IPS DF 4.7 (cell line): ENCODE data around the gene BBOF1.
A peak's percentile ranks its signal among the peaks of the same experiment; 100 is the strongest.

ENCODE experiments used
- DNase-seq: peaks from one replicate; pipeline ENCODE4 v3.0.0-alpha.2; 2013; ENCODE audit warnings: low spot score; ENCODE audit errors: extremely low read depth

Gene BBOF1

DNA sequence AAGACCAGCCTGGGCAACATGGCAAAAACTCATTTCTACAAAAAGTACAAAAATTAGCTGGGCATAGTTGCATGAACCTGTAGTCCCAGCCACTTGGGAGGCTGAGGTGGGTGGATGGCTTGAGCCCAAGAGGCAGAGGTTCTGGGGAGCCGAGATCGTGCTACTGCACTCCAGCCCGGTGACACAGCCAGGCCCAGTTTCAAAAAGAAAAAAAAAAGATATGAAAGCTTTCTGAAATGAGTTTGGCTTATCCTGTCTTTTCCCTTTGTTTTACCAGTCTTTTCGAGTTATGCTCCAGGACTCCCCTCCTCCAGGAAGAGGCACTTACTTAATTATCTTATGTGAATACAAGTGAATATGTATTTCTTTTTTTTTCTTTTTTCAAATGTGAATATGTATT, 3.2 kb downstream of the BBOF1 start:
- DNase-seq: no peak

DNA sequence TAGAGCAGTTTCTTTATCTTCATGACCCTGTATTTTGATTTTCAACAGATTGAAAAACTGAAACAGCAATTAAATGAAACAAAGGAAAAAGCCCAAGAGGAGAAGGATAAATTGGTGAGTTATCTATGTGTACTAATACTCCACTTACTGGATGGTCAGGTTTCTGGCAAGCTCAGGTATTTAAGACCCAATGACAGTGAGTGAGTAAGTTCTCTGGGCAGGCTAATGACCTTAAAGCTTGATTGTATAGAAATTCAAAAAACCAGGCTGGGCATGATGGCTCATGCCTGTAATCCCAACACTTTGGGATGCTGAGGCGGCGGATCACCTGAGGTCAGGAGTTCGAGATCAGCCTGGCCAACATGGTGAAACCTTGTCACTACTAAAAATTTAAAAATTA, 10.0 kb downstream of the BBOF1 start:
- DNase-seq: no peak

DNA sequence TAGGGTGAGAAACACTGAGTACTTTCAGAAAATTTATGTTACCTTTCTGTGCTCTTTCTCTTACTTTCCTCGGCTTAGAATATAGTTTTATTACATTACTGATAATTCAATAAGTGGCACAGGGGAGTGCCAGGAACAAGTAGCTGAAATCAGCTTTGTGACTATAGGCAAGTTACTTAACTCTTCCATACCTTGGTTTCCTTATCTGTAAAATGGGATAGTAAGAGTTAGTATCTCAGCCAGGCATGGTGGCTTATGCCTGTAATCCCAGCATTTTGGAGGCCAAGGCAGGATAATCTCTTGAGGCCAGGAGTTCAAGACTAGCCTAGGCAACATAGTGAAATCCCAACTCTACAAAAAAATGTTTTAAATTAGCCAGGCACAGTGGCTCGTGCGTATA, 15.4 kb downstream of the BBOF1 start:
- DNase-seq: no peak

DNA sequence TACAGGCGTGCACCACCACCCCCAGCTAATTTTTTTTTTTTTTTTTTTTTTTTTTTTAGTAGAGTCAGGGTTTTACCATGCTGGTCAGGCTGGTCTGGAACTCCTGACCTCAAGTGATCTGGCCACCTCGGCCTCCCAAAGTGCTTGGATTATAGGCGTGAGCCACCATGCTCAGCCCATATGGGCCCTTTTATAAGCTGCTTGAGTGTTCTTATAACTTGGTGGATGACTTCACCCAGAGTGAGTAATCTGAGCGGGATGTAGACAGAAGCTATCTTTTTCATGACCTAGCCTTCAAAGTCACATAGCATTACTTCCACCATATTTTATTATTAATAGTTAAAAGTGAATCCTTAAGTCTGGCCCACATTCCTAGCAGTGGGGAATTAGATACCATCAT, 16.4 kb downstream of the BBOF1 start:
- no peak for DNase-seq

DNA sequence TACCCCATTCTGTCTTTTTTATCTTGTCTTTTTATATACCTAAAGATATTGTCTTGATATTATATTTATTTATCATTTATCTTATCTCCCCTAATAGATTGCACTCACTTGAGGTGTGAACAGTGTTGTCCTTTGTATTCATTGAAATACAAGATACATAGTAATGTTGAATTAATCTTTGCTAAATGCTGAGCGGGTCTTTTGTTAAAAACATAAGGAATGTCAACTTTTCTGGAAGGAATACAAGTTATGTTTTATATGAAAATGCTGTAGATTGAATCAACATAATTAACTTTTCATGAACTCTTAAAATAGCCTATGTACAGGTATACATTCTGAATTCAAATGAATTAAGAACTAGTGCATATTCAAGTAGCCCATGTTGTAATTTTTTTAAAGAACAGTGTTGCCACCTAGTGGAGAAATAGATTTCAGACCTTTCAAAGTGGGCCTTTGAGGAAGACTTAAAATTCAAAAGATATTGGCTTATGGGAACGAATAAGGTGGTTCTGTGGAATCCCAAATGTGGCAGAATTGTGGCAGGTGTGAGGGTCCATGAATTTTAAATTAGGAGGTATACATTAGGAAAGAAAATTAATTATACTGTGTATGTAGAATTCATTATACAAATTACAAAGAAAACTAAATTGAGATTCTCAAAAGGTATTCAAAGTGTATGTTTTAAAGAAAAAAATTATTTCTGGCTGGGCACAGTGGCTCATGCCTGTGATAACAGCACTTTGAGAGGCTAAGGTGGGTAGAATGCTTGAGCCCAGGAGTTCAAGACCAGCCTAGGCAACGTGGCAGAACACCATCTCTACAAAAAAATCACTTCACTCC, 19.1 kb downstream of the BBOF1 start:
- DNase-seq: no peak

DNA sequence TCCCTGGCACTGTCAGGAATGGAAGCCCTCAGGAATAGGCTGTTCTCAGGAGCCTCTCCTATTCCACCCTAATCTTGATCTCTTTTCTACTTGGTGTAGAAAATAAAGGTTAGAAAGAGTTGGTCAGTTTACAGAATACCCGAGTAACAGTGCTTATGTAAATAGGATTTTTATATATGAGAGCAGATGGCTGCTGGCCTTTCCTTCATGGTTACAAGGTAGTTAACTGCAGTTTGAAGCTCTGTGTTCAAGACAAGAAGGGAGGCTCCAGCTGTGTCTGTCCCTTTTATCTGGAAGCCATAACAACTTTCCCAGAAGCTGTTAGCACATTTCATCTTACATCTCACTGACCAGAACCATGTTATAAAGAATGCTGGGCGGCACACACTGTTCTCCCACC, 23.1 kb downstream of the BBOF1 start:
- DNase-seq: no peak

DNA sequence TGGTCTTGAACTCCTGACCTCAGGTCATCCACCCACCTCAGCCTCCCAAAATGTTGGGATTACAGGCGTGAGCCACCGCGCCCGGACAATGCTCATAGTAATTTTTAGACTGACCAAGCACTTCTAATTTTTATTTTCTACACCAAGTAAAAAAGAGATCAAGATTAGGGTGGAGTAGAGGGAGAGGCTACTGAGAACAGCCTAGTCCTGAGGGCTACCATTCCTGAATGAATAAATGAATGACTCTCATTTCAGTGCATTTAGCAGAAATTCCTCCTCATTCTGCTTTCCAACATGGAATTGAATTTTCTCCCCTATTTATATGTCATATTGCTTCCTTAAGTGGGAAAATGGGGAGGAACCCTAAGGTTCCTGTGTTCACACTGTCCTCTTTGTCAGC, 26.4 kb downstream of the BBOF1 start:
- DNase-seq: no peak

DNA sequence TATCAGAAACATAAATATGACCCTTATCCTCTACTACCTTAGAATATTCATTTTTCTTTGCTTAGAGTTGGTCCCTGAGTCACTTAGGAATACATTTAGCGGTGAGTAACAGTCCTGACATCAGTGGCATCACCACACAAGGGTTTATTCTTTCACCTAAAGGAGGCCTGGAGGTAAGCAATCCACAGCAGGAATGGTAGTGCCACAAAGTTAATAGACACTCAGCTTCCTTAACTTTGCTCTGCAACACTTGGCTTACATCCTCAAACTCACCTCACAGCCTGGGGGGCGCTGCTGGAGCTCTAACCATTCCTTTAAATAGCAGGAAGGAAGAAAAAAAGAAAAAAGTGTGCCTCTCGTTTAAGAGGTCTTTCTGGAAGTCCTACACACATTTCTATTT, 29.1 kb downstream of the BBOF1 start:
- no peak for DNase-seq

DNA sequence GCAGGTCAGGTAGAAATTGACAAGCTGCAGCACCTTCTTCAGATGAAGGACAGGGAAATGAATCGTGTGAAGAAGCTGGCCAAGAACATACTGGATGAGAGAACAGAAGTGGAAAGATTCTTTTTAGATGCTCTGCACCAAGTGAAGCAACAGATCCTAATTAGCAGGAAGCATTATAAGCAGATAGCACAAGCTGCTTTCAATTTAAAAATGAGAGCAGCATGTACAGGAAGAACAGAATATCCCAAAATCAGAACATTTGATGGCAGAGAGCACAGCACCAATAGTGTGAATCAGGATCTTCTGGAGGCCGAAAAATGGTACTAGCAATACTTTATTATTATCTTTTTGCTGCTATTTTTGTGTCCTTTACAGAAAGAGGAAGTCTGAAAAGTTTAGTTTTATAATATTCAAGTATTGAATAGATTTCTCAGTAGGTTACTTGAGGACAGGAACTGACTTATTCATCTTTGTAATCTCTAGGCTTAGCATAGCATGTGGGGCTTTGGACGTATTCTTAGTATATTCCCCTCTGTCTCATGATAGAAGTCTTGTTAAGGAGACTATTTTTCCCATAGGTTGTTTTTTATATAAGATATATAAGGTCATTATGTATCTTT, 30.8 kb downstream of the BBOF1 start:
- DNase-seq: no peak

DNA sequence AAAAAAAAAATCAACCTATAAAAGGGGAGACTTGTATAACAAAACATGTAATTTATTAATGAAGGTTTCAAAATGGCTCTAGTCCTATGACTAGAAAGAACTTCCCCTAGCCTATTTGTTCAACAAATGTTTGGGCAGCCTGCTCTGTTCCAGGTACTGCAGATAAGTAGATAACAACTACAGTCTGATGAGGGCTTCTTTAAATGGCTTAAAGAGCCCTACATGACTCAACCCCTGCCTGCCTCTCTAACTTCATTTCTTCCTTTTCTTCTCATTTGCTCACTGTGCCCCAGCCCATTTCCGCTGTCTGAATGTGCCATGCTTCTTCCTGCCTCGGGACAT, 43.6 kb downstream of the BBOF1 start:
- DNase-seq: no peak

DNA sequence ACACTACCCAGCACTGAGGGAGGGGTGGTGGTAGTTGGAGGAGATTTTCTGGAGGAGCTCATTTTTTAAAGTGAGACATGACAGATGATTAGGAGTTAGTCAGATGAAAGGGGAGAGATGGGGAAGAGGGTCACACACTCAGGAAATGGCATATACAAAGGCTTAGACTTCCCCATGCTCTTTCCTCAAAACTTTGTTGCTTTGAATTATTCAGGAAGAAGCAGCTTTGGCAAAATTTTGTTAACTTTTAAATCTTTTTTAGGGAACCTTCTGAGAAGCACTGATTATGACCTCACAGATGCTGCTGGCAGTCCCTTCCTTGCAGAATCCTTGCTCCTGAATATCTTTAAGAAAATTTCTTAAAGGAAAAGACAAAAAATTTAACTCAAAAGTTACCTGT, 45.3 kb downstream of the BBOF1 start:
- DNase-seq: no peak

DNA sequence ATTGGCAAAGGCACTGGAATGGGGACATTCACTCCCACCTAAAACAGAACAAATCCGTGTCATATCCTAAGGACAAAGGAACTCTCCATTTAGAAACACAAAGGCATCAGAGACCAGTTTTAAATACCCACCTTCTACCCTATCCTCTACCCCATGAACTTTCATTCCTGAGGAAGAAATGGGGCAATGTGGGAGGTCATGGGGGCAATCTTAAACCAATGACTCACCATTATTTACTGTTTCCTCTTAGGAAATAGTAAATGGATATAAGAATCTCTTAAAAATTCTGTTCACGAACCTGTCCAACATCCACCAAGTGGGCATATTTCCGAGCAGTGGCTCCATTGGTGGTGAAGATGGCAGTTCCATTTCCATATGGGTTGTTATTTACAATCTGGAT, 45.7 kb downstream of the BBOF1 start:
- no peak for DNase-seq

DNA sequence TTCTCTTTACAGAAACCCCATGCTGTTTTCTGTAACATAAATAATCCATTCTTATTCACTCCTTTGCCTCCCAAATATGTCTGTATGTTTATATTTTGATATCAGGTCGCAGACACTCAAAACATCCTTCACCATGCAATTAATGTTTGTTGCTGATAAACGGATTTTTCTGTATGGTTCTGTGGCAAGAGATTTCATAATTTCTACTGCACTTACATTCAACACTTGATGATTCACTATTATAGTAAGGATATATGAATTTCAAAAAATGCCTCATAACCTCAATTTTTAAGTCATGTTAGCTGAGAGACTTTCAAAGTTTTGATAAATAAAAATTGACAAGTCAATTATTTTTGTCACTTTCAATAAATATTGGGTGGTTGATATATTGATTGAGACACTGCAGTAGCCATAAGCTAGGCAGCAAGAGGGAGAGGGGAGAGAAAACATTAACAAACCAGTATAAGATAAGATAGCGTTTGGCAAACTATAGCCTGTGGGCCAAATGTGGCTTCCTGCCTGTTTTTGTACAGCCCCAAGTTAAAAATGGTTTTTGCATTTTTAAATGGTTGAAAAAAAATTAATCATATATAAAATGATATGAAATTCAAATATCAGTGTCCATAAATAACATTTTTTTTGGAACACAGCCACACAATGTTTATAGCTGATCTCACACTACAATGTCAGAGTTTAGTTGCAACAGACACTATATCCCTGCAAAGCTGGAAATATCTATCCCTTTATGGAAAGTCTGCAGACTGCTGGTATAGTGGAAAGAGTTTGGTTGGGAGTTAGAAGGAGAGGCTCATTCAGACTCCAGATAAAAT, 46.8 kb downstream of the BBOF1 start:
- DNase-seq: no peak

DNA sequence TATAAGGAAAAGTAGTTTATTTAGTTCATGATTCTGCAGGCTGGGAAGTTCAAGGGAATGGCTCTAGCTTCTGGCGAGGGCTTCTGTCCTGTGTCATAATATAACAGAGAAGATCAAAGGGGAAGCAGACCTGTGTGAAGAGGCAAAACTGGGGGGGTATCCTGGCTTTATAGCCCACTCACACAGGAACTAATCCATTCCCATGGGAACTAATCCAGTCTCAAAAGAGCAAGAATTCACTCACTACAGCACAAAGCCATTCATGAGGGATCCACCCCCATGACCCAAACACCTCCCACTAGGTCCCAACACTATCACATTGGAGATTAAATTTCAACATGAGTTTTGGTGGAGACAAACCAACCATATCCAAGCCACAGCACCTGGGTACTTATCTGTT, 58.3 kb downstream of the BBOF1 start:
- DNase-seq: no peak

DNA sequence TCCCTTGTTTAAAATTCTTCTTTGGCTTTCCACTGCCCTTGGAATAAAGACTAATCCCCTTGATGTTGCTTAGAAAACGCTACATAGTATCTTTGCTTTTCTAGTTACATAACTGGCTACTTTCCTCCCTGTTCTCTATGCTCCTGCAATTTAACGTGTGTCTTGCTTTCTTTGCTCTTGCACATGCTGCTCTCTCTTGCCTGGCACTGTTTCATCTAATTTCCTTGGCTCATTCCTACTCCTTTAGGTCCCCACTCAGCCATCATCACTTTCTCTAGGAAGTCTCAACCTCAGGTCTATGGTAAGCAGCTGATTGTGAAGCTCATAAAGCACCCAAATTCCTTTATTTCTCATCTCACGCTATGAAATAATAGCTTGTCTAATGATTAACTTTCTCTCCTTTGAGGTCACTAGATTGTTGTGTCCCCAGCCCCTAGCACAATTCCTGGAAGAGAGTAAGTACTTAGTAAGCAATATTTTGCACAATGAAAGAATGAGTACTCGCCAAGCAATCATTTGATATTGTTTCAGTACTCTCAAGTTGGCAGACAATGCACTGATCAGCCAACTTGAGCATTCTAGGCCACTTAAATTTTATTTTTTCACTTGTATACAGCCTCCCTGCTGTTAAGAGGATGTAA, 61.8 kb downstream of the BBOF1 start:
- no peak for DNase-seq

DNA sequence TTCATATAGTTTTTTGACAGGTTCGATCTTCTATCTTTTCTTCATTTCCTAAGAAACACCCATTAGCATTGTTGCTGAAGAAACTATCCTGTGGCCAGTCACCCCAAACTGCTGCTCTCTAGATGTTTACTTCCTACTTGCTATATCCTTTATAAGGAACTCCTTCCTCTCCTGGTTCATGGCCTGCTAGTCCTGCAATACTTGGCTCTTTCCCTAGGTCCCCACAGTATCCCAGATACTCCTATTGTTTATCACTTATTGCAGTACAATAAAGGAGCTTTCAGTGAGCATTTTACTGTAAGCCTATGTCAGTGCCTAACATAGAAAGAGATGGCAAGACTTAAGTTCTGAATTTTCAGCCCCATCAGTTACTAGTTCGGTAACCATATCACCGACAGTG, 62.3 kb downstream of the BBOF1 start:
- no peak for DNase-seq

DNA sequence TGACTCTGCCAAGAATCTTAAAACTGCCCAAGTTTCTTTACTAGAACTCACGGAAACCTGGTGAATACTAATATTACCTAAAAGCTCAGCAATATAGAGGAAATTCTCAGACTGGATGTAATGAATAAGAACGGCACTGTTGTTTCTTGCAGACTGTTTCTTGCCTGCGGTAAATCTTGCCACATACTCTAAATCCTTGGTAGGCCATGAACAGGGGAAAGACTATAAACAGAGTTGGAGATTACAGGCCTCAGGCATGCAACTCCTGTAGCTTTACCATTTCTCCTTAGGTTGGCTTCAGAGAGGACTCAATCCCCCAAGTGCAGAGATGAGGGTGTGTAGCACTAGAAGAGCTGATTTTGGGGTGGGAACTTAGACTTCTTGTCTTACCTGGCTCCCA, 64.0 kb downstream of the BBOF1 start:
- no peak for DNase-seq

DNA sequence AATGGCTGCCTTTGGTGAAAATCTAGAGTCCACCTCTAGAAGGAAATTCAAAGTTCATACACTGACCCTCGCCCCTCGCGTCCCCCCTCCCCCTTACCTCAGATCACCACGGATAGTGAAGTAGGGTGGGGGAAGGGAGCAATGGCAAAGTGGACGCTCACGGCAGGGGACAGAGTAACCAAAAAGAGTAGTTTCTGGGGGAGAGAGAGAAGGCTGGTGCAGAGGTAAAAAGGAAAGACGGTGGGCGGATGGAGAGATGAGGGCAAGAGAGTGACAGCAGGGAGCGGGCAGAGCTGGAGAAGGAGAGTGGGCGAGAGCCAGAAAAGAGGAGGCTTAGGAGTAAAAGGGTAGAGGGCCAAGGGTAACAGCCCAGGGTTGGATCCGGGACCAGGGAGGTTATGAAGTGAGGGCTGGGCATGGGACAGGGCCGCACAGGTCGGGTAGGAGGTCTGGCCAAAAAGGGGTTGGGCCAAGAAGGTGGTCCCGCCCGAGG, 64.7 kb downstream of the BBOF1 start:
- DNase-seq: no peak

DNA sequence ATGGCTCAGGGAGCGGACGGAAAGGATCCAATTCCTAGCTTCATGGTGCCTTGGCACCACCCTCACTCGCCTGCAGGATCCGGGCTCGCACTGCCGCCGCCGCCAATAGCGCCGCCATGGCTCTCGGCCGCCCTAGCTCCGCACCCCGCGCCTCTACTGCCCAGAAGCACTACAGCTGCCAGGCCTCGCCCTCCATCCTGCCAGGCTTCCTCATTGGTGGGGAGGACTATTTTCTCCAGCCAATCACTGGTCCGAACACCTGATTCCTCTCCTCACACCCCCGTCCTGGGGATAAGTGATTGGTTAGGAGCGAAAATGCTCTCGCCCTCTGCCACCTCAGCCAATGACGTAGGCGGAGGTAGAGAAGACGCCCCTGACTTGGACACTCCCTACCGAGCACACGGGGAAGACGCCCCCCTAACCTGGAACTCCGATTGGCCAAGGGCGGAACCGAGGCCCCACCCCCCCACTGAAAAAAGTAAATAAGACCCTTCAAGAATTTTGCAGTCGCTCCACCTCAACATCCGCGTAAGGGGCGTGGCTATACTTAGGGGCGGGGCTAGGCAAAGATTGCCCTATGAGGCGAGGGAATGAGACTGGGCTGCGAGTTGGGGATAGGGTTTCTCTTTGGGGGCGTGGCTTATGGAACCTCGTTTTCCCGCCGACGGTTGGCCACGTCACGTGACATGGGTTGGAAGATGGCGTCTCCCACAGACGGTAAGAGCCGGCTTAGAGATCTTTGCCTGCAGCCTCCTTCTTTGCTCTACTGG, 65.3 kb downstream of the BBOF1 start, which contains the start of the genes ALDH6A1 and LIN52:
Gene ALDH6A1, minus strand, starts transcription at position 177 of the 770 bp plus-strand sequence. Its CDS starts 59 bp downstream, at position 118.
Gene LIN52, plus strand, starts transcription at position 680 of the 770 bp plus-strand sequence. Its CDS starts 19 bp downstream, at position 699.
- peak; percentile 97 for DNase-seq

DNA sequence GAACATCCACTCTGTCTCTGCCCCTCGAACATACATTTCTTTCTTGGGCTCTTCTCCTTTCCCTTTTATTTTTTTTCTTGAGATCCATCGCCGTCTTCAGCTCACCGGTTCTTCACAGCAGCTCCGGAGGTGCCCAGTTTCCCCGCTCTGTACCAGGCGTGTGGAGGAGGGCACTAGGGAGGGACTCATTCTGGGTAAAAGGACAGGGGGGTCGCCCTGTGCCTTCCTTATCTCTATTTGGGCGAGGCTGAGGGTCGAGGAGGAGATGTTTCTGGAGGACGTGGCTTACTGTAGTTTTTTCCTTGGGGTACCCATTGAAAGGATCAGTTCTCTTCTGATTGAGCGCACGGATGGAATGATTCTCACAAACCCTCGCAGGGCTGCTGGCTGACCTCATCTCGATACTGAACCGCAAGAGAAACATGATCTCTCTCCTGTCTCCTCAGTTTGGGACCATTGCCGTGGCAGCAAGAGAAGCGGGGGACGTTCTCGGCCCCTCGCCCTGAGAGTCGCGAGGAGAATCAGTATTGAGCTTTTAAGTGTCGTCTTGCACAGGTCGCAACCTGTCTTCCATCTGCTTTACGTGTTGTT, 66.0 kb downstream of the BBOF1 start:
- DNase-seq: no peak
